GM12801 (cell line): ENCODE results near the gene NCKAP5L.

Source experiments
- CTCF ChIP-seq: IDR thresholded peaks from one replicate; pipeline ENCODE4 v1.5.1; 2011; ENCODE audit warnings: control low read depth; ENCODE audit not compliant: insufficient read length; ENCODE audit errors: extremely low read depth

Gene NCKAP5L

DNA sequence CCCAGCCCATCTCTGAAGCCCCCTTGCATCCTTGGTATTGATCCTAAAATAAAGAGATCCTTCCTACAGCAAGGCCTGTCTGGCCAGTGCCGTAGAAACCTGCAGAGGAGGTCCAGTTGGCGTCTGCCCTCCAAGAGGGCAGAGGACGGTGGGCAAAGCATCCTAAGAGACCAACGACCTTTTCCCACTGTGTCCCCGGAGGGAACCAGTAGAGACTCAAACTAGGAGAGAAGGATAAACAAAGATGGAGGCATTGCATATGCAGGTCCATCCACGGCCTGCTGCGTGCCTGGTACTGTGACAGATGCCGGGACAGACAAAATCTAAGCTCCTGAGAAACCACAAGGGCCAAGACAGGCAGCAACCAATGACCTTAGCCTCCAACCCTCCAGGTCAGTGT lies 3.8 kb downstream of the NCKAP5L start:
- no peak for TF ChIP-seq CTCF

- no peak for TF ChIP-seq CTCF
Measured at GRCh38 chr12:49823951-49824350, 4.3 kb downstream of the NCKAP5L start.

GRCh38 chr12:49823350-49823749 lies 4.9 kb downstream of the NCKAP5L start:
- TF ChIP-seq CTCF, result no peak

- TF ChIP-seq CTCF, result no peak
Measured at GRCh38 chr12:49821373-49822287, 6.6 kb downstream of the NCKAP5L start.

DNA sequence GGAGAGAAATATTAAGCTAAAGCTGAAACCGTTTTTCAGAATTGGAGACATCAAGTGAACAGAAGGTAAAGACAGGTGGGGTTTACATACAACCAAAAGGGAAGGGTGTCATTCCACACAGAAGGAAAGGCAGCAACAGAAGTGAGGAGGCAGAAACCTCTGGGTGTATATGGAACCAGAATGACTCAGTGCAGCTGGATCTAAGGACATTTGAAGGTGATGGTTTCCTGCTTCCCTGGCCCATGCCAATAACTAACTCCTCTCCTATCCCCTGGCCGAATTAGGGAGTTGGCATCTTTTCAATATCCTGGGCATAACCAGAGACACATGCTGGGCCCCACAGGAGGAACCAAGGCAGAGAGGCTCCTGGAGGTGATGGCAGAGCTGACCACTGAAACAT lies 8.4 kb downstream of the NCKAP5L start:
- no peak for TF ChIP-seq CTCF

DNA sequence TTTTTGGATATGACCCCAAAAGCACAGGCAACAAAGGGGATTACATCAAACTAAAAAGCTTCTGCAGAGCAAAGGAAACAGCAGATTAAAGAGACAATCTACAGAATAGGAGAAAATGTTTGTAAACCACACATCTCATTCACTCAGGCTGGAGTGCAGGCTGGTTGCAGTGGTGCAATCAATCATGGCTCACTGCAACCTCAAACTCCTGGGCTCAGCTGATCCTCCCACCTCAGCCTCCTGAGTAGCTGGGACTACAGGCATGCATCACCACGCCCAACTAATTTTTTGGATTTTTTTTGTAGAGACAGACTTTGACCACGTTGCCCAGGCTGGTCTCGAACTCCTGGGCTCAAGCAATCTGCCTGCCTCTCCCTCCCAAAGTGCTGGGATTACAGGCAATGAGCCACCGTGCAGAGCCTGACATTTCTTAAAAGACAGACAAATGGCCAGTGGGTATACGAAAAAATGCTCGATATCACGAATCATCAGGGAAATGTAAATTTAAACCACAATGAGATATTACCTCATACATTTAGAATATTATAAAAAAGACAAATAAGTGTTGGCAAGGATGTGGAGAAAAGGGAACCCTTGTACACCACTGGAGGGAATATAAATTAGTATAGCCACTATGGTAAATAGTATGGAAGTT lies 9.8 kb downstream of the NCKAP5L start:
- TF ChIP-seq CTCF, result no peak

- no peak for TF ChIP-seq CTCF
Measured at GRCh38 chr12:49813131-49813530, 15.1 kb downstream of the NCKAP5L start.
